ENCODE results near the gene HOMER1. TPM values are rescaled to one million over a fixed set of nuclear protein-coding genes. Genes with fewer than 3 reads are reported as not detected.

Gene HOMER1
- total RNA-seq, 2 experiments from 2014 or later: 6.3 to 13.9 TPM

- TF ChIP-seq CTCF (conservative IDR thresholded peaks at IDR 0.05; ENCODE audit: low read length) (no peak), EZH2phosphoT487 (IDR thresholded peaks at IDR 0.05; ENCODE audit: borderline replicate concordance, low read depth, low read length) (no peak)
- CTCF ChIA-PET (ENCODE audit: unreplicated experiment): no interaction called here
- 0 out of 2 replicates have a peak, but pooled peaks cover 6% of the 10 kb centered on the region for H4K20me1 ChIP-seq (ENCODE audit: insufficient read depth, low read length)
- H3K36me3 ChIP-seq (ENCODE audit: insufficient read depth, low read length): no peaks in the 10 kb centered on the region
- no peak overlapping the region for H3K27ac ChIP-seq (ENCODE audit: low read depth, low read length, poor library complexity, severe bottlenecking)
- peak overlapping the region; percentile 71 for H3K4me3 ChIP-seq (ENCODE audit: low read depth, low read length, poor library complexity, severe bottlenecking)
- intact Hi-C loops (cut with micrococcal nuclease; ENCODE audit: unreplicated experiment): loop anchor here (5.0 to 10.0 kb wide), 2 partner anchors 273 to 1736 kb away; partner anchors contain the start of genes JMY and TBCA
- BruUV-seq (replicated peaks): no TSS peak
- H3K4me2 ChIP-seq (ENCODE audit: low read length): peak overlapping the region; percentile 81
- H3K9me2 ChIP-seq (ENCODE audit: insufficient read depth, low read length): no peaks in the 10 kb centered on the region
- DNase-seq (ENCODE audit: low spot score): no peak
- H2AFZ ChIP-seq (ENCODE audit: low read length): no peak overlapping the region
- POLR2A ChIA-PET: interaction anchor here (0.6 to 1.9 kb wide), 5 partner anchors 11 to 239 kb away, joined by 3 to 7 read pairs (median 3); no protein-coding TSS in a partner anchor
- H3K79me2 ChIP-seq (ENCODE audit: insufficient read depth, low read depth, low read length): peaks cover 19% of the 10 kb centered on the region; the same call in 1 of the 2 replicates
- peaks cover 36% of the 10 kb centered on the region for H3K4me1 ChIP-seq (ENCODE audit: insufficient read depth, low read length, poor library complexity, severe bottlenecking)
- H3K9me3 ChIP-seq (ENCODE audit: low read length): no peaks in the 10 kb centered on the region
These were observed 3.3 kb downstream of the HOMER1 start for GRCh38 chr5:79510638-79511037.

GRCh38 chr5:79509244-79509885, 4.6 kb downstream of the HOMER1 start:
- BruUV-seq (replicated peaks): no TSS peak
- intact Hi-C loops (cut with micrococcal nuclease; ENCODE audit: unreplicated experiment): no loop called here
- POLR2A ChIA-PET: interaction anchor here (0.6 to 1.7 kb wide), 8 partner anchors 8 to 793 kb away, joined by 3 to 5 read pairs (median 4); no protein-coding TSS in a partner anchor
- Histone ChIP-seq H3K36me3 (ENCODE audit: insufficient read depth, low read length) (no peaks in the 10 kb centered on the region), H2AFZ (ENCODE audit: low read length) (no peak overlapping the region), H4K20me1 (ENCODE audit: insufficient read depth, low read length) (0 out of 2 replicates have a peak, but pooled peaks cover 6% of the 10 kb centered on the region), H3K4me2 (ENCODE audit: low read length) (peak overlapping the region; percentile 81; the same call in 1 of the 2 replicates), H3K79me2 (ENCODE audit: insufficient read depth, low read depth, low read length) (peaks cover 19% of the 10 kb centered on the region; the same call in 1 of the 2 replicates), H3K9me3 (ENCODE audit: low read length) (no peaks in the 10 kb centered on the region), H3K4me3 (ENCODE audit: low read depth, low read length, poor library complexity, severe bottlenecking) (no peak overlapping the region), H3K9me2 (ENCODE audit: insufficient read depth, low read length) (no peaks in the 10 kb centered on the region), H3K4me1 (ENCODE audit: insufficient read depth, low read length, poor library complexity, severe bottlenecking) (peaks cover 30% of the 10 kb centered on the region), H3K27ac (ENCODE audit: low read depth, low read length, poor library complexity, severe bottlenecking) (no peak overlapping the region)
- TF ChIP-seq CTCF (conservative IDR thresholded peaks at IDR 0.05; ENCODE audit: low read length) (no peak), EZH2phosphoT487 (IDR thresholded peaks at IDR 0.05; ENCODE audit: borderline replicate concordance, low read depth, low read length) (no peak)
- no peak for DNase-seq (ENCODE audit: low spot score)
- CTCF ChIA-PET (ENCODE audit: unreplicated experiment): interaction anchor here (0.6 kb wide), 1 partner anchor 717 kb away, joined by 3 read pairs; no protein-coding TSS in a partner anchor

Data from OCI-LY7 (cell line).